ENCODE measurements around the gene BICC1.

GRCh38 chr10:58513188-58514110 lies 777 bp downstream of the BICC1 start:
- TF ChIP-seq CTCF (IDR thresholded peaks at IDR 0.05) (no peak), POLR2A (IDR thresholded peaks at IDR 0.05) (peak in 1 of 3 donors; percentile 58)
